GM12878 (cell line): ENCODE measurements around the gene SPIRE1. TPM values are rescaled to one million over a fixed set of nuclear protein-coding genes. Genes with fewer than 3 reads are reported as not detected.

Experiments used
- ATAC-seq: fragments of 200-7000 bp; cut with Tn5 transposase; 3 replicates; pipeline ENCODE4 v1.9.1; 2020; ENCODE audit warnings: mild to moderate bottlenecking, moderate library complexity
- BruUV-seq: library from RNA; stranded (reverse); fragments of 400-500 nt; replicated peaks from 2 replicates; lab custom pipeline; 2021; lab: Mats Ljungman, UMichigan
- CTCF ChIA-PET: fragments of 300-600 bp; sonication (Branson Sonifier 250); formaldehyde crosslinking; extraction: SDS; loops from one replicate; lab custom pipeline; 2021; ENCODE audit warnings: inconsistent platforms; lab: Yijun Ruan, JAX
- POLR2A ChIA-PET: fragments of 350-600 bp; formaldehyde crosslinking; extraction: SDS; loops from one replicate; lab custom pipeline; 2021; ENCODE audit warnings: inconsistent platforms; lab: Charles Lee
- RAD21 ChIA-PET: fragments of 300-600 bp; sonication (Branson Sonifier 250); formaldehyde crosslinking; loops from one replicate; lab custom pipeline; 2023; ENCODE audit warnings: antibody characterized with exemption; ENCODE audit not compliant: unreplicated experiment; lab: Charles Lee
- SMC1A ChIA-PET: fragments of 300-600 bp; sonication (Branson Sonifier 250); formaldehyde crosslinking; loops from one replicate; lab custom pipeline; 2023; ENCODE audit not compliant: unreplicated experiment, uncharacterized antibody; lab: Charles Lee
- DNase-seq: peaks from one replicate; pipeline ENCODE4 v3.0.0-alpha.2; 2011; ENCODE audit warnings: low read depth, low spot score
- FAIRE-seq: peaks from 3 replicates; lab custom pipeline; 2011; peaks lifted over from hg19 to GRCh38; lab: Jason Lieb, UNC
- H2AFZ ChIP-seq: 2 replicates; pipeline ENCODE4 v1.6.0; 2011; ENCODE audit warnings: low read depth, low read length, control low read depth; ENCODE audit not compliant: control insufficient read depth
- H3K27ac ChIP-seq: 2 replicates; pipeline ENCODE4 v1.5.1; 2011; ENCODE audit warnings: control low read depth; ENCODE audit not compliant: control insufficient read depth, insufficient read depth
- H3K27me3 ChIP-seq, 2 experiments: replicated peaks in 1 of 2; 2 replicates each; pipeline versions ENCODE4 v1.6.0 to v1.6.1; 2011; ENCODE audit warnings: low read length in 1 of 2; ENCODE audit not compliant: control insufficient read depth in 2 of 2, insufficient read depth in 2 of 2
- H3K36me3 ChIP-seq, 2 experiments: 2 replicates each; pipeline ENCODE4 v1.5.1; 2011; ENCODE audit warnings: low read length in 1 of 2; ENCODE audit not compliant: control insufficient read depth in 2 of 2, insufficient read depth in 2 of 2
- H3K4me1 ChIP-seq: 2 replicates; pipeline ENCODE4 v1.6.1; 2011; ENCODE audit warnings: mild to moderate bottlenecking, low read length, moderate library complexity, mixed read lengths; ENCODE audit not compliant: control insufficient read depth, insufficient read depth
- H3K4me2 ChIP-seq: 2 replicates; pipeline ENCODE4 v1.6.0; 2011; ENCODE audit warnings: control low read depth; ENCODE audit not compliant: control insufficient read depth, insufficient read depth
- H3K4me3 ChIP-seq: fragments of 200-600 bp; sonication (generic); 2 replicates; pipeline ENCODE4 v1.5.1; 2016
- H3K79me2 ChIP-seq: 2 replicates; pipeline ENCODE4 v1.6.0; 2011; ENCODE audit warnings: low read length; ENCODE audit not compliant: control insufficient read depth, insufficient read depth
- H3K9ac ChIP-seq: 2 replicates; pipeline ENCODE4 v1.8.0; 2011; ENCODE audit warnings: low read length, control low read depth, mixed read lengths; ENCODE audit not compliant: control insufficient read depth, insufficient read depth
- H3K9me3 ChIP-seq: replicated peaks from 3 replicates; pipeline ENCODE4 v1.5.1; 2011; ENCODE audit warnings: mild to moderate bottlenecking, low read length; ENCODE audit not compliant: control insufficient read depth, insufficient read depth
- H4K20me1 ChIP-seq: 2 replicates; pipeline ENCODE4 v1.6.0; 2011; ENCODE audit not compliant: control insufficient read depth, insufficient read depth
- CHD2 ChIP-seq: IDR thresholded peaks from 2 replicates; pipeline ENCODE4 v1.6.1; 2011; ENCODE audit warnings: low read depth, low read length, improper control_type of control experiment, borderline replicate concordance
- IKZF1 ChIP-seq: fragments of 450-650 bp; conservative IDR thresholded peaks from 2 replicates; pipeline ENCODE4 v1.6.1; 2017; ENCODE audit warnings: antibody characterized with exemption, mild to moderate bottlenecking
- MTA3 ChIP-seq: IDR thresholded peaks from 2 replicates; pipeline ENCODE4 v1.6.1; 2012; ENCODE audit warnings: low read length, inconsistent platforms, borderline replicate concordance
- MXI1 ChIP-seq: fragments of 150-350 bp; IDR thresholded peaks from 2 replicates; pipeline ENCODE4 v1.6.1; 2011; ENCODE audit warnings: low read depth, mild to moderate bottlenecking, inconsistent platforms, low read length, improper control_type of control experiment
- REST ChIP-seq: IDR thresholded peaks from 2 replicates; pipeline ENCODE4 v1.6.1; 2012; ENCODE audit warnings: mild to moderate bottlenecking, low read depth, low read length
- WGBS: methylation state at CpG from one replicate; pipeline ENCODE4 v1.1.6; 2016; ENCODE audit warnings: low lambda C conversion rate; ENCODE audit not compliant: insufficient replicate concordance, insufficient coverage; ENCODE audit errors: missing lambda C conversion rate; 5-methylcytosine and 5-hydroxymethylcytosine counted together
- in situ Hi-C: fragments of 300-500 bp; cut with MboI; formaldehyde crosslinking; loops from 9 replicates; pipeline ENCODE4 v1.14.3; 2018; ENCODE audit warnings: mixed read lengths
- intact Hi-C: fragments of 100-400 bp; cut with micrococcal nuclease; formaldehyde crosslinking; loops from one replicate; pipeline ENCODE4 v1.14.2; 2022; ENCODE audit not compliant: unreplicated experiment
- polyA plus RNA-seq, 11 experiments: library from polyadenylated mRNA; depleted of rRNA in 4 of 11; unstranded in 6 of 11; stranded (reverse) in 5 of 11; fragments of >200 nt; fragmentation: Nextera tagmentation in 4 of 11; fragmentation: Illumina TruSeq in 1 of 11; extraction: Ambion mirVana in 4 of 11; extraction: Trizol in 1 of 11; gene quantifications; 1 replicate in 1 of 11; 2 replicates in 10 of 11; pipeline versions ENCODE4 v1.2.1 to v1.2.3, GENCODE V29; 2011 to 2016; ENCODE audit warnings: inconsistent platforms in 2 of 11, missing spikeins in 2 of 11, low read depth in 1 of 11
- total RNA-seq, 4 experiments: library from RNA; depleted of rRNA in 3 of 4; stranded (reverse); fragments of >200 nt in 3 of 4; fragmentation: Illumina TruSeq in 1 of 4; extraction: Trizol in 1 of 4; gene quantifications; 2 replicates each; pipeline versions ENCODE4 v1.2.1 to v1.2.3, GENCODE V29; 2013 to 2021
- TF ChIP-seq, protein P1 (sequence below): fragments of 450-650 bp; IDR thresholded peaks from 2 replicates; pipeline ENCODE4 v1.6.1; 2017; ENCODE audit warnings: mild to moderate bottlenecking

SPIRE1 gene
- total and polyA plus RNA-seq, 10 of the 15 experiments (the other 5 are each of a cell fraction or from before 2014, with no cell fraction given) = 0.18 to 9.2 (median 4.3) TPM

GRCh38 chr18:12500986-12501385, 156.9 kb downstream of the SPIRE1 start:
- FAIRE-seq (no peak), ATAC-seq (no peak), DNase-seq (no peak)
- Histone ChIP-seq H3K4me3 (no peak overlapping the region), H3K79me2 (no peaks in the 10 kb centered on the region), H3K9me3 (no peaks in the 10 kb centered on the region), H3K27ac (no peak overlapping the region), H3K9ac (no peak overlapping the region), H4K20me1 (no peaks in the 10 kb centered on the region), H3K4me2 (no peak overlapping the region), H2AFZ (no peak overlapping the region), H3K4me1 (no peaks in the 10 kb centered on the region), H3K36me3 (no peaks in the 10 kb centered on the region), H3K27me3 (no peaks in the 10 kb centered on the region)
- intact Hi-C loops (no loop called here), in situ Hi-C loops (no loop called here)
- ChIA-PET CTCF (no interaction called here), SMC1A (no interaction called here), POLR2A (no interaction called here), RAD21 (no interaction called here)
- 98% methylated on average over 4 of the region's 6 CpGs for WGBS
- no peak for TF ChIP-seq IKZF1
- no peak for TF ChIP-seq CHD2
- no peak for TF ChIP-seq MTA3
- TF ChIP-seq, protein P1, sequence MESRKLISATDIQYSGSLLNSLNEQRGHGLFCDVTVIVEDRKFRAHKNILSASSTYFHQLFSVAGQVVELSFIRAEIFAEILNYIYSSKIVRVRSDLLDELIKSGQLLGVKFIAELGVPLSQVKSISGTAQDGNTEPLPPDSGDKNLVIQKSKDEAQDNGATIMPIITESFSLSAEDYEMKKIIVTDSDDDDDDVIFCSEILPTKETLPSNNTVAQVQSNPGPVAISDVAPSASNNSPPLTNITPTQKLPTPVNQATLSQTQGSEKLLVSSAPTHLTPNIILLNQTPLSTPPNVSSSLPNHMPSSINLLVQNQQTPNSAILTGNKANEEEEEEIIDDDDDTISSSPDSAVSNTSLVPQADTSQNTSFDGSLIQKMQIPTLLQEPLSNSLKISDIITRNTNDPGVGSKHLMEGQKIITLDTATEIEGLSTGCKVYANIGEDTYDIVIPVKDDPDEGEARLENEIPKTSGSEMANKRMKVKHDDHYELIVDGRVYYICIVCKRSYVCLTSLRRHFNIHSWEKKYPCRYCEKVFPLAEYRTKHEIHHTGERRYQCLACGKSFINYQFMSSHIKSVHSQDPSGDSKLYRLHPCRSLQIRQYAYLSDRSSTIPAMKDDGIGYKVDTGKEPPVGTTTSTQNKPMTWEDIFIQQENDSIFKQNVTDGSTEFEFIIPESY = no peak
- no peak for TF ChIP-seq REST
- no peak for TF ChIP-seq MXI1
- no TSS peak for BruUV-seq
